ENCODE results near the gene NLK.

GRCh38 chr17:28227316-28228108 lies 185.0 kb downstream of the NLK start:
- no peak for TF ChIP-seq CTCF (IDR thresholded peaks at IDR 0.05; ENCODE audit: low read depth, low read length)
- no peak for TF ChIP-seq POLR2A (IDR thresholded peaks at IDR 0.05; ENCODE audit: extremely low read depth, insufficient read length)
- TF ChIP-seq MAX (IDR thresholded peaks at IDR 0.05; ENCODE audit: low read depth, low read length) = no peak
- no peak for TF ChIP-seq MYC (IDR thresholded peaks at IDR 0.05; ENCODE audit: low read depth, low read length)
